ENCODE measurements around the gene LRRC7. TPM values are rescaled to one million over a fixed set of nuclear protein-coding genes. Genes with fewer than 3 reads are reported as not detected.
"Not testable (repeated sequence)": the region's sequence is repeated elsewhere in the genome, so short reads cannot be mapped to it uniquely, and the experiment has no call there.

LRRC7 gene
- total RNA-seq, 1 experiment from 2014 or later, result not detected

DNA sequence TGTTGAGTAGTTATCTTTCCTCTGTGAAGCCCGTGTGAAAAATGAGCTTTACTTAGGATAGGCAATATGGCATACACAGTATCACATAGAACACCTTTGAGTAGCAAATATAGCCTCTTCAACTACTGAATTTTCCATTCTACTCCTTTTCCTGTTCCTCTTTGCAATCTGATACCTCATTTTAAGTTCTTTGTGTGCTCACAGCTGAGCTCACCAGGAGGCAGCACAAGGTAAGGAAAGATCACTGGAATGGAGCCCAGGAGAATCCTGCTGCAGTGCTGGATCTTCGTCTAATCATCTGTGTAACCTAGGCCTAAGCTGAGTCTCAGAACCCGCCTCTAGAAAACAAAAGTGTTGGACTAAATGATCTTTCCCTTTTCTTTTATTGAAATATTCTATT, 466.7 kb downstream of the LRRC7 start:
- peak; percentile 69 for DNase-seq (ENCODE audit: low read depth)

DNA sequence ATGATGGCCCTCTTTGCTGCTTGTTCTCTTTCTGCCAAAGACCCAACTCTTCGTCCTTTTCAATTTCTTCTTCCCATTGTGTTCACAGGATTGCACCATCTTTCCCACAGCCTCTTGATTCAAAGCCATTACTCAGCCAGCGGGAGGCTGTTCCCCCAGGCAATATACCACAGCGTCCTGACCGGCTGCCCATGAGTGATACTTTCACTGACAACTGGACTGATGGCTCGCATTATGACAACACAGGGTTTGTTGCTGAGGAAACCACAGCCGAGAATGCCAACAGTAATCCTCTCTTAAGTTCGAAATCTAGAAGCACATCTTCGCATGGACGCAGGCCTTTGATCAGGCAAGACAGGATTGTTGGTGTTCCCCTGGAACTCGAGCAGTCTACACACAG, 470.3 kb downstream of the LRRC7 start:
- DNase-seq (ENCODE audit: low read depth), result peak; percentile 80

DNA sequence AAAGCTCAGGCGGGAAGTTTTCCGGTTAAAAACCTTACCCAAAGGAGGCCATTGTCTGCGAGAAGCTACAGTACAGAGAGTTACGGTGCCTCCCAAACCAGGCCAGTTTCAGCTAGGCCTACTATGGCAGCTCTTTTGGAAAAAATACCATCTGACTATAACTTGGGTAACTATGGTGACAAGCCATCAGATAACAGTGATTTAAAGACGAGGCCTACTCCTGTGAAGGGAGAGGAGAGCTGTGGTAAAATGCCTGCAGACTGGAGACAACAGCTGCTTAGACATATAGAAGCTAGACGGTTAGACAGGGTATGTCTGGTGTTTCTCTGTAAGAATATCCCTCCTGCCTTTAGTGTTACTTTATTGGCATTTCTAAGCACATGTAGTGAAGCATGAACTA, 471.8 kb downstream of the LRRC7 start:
- DNase-seq (ENCODE audit: low read depth), result no peak

DNA sequence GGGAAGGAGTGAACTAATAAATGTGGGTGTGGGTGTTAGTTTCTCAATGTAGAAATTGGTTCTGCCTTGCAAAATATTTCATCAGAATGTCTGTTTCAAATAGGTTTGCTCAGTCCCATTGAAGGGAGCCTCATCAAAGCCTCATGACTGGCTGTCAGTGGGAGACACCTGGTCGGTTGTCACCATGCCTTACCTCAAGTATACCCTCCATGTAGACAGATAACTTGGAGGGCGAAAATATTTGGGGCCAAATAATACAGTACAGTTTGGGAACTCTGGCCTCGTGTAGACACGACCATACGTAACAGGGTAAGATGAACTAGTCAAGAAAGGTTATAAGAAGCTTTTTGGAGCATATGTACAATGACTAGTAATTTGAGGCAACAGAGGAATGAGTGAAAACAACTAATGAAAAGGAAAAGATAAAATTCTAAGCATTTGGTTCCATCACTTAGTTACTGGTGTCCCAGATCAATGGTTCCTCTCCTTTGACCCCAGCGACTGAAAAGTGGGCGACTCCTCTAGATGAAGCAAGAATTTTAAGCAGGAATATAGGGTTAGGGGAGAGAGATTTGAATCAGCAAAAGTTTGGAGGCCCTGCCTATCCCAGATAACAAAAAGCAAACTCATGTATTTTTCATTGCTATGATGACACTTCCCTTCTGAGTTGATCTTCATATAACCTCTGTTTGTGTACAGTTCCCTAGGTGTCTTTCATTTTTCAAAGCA, 473.8 kb downstream of the LRRC7 start:
- DNase-seq (ENCODE audit: low read depth), result no peak

DNA sequence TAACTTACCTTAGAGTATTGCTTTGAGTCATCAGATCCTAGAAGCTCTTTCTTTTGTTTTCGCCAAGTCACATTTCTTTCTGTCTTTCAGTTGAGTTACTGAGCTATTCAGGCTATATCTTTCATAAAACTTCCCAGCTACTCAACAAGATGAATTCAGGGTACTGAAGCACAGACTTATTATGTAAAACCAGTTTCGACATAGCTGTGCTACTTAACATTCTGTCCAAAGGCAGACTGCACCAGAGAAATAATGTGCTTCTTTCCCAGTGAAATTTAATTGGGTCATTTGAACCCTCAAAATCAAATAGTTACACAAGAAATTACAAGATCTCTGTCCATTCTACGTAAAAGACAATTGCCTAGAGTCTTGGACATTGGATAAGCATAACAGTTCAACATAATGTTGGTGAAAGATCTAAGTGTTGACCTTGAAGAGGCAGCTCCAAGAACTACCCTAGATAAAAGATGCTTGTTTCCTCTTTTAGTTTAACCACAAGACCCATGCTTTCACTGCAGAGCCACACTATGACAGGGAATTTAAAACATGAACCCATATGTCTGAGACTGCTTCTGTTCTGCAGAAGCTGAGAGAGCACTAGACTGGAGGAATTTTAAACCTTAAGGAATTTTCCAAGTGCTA, 474.5 kb downstream of the LRRC7 start:
- DNase-seq (ENCODE audit: low read depth), result no peak

DNA sequence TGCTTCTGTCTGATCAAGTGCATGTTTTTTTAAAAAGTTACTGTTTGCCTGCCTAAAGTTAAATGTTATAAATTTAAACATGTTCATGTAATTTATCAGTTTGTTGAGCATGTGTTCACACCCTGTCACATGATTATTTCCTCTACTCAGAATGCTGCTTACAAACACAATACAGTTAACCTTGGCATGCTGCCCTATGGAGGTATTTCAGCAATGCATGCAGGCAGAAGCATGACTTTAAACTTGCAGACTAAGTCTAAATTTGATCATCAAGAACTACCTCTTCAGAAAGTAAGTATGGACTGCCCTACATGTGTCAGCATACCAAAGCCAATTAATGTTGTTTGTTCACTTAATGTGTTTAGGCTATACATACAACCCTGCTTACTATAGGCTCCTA, 476.1 kb downstream of the LRRC7 start:
- peak; percentile 23 for DNase-seq (ENCODE audit: low read depth)

DNA sequence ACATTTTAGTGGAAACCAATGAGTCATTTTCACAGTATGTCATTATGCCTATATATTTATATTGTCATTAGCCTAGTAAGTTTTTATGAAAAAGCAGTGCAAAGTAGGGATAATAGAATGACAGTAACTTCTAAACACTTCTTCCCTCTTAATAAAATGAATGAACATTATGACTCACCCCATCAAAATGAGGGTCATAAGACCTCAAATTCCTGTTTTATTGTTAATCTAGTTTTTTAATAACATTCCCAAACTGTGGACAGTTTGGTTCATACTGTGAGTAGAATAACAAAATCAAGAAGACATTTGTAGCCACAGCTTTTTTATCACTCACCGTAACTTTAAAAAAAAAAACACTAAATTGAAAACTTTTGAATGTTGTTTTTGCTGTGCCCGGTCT, 477.1 kb downstream of the LRRC7 start:
- DNase-seq (ENCODE audit: low read depth), result peak; percentile 76

DNA sequence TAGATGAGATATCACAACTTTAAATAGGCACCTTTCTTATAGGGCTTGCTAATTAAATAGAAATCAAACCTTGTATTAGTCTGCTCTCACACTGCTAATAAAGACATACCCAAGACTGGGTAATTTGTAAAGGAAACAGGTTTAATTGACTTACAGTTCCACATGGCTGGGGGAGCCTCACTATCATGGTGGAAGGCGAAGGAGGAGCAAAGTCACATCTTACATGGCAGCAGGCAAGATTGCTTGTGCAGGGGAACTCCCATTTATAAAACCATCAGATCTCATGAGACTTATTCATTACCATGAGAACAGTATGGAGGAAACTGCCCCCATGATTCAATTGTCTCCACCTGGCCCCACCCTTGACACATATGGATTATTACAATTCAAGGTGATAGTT, 477.9 kb downstream of the LRRC7 start:
- not testable (repeated sequence) for DNase-seq (ENCODE audit: low read depth)

DNA sequence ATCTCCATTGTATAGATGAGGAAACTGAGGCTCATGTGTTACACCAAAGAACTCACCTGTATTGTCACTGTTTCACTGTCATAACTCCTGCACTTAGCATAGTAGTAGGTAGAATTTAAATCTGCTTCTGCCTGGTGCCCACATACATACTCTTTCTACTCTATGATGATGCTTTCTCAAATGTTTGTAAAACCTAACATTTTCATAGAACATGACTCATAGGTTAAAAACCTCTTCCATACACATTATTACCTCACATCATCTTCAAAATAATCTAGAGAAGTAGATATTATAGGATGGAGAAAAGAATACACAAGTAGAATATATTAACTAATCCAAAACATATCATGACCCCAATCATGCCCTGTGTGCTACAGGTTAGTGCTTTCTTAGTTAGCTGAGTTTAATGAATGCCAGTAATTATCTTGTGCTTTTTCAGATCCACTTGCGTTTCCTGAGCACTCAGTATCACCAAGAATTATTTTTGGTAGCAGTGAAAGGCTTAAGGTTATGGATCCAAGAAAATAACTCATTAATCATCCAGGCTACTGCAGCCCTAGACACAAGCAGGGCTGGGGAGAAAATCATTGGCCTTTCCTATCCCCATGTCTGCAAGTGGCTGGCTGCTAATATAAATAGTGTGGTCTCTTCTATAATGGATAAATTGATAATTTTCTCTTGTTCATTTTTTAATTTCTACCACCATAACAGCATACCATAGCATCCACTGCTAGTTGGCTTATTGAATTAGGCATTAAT, 480.8 kb downstream of the LRRC7 start:
- no peak for DNase-seq (ENCODE audit: low read depth)

DNA sequence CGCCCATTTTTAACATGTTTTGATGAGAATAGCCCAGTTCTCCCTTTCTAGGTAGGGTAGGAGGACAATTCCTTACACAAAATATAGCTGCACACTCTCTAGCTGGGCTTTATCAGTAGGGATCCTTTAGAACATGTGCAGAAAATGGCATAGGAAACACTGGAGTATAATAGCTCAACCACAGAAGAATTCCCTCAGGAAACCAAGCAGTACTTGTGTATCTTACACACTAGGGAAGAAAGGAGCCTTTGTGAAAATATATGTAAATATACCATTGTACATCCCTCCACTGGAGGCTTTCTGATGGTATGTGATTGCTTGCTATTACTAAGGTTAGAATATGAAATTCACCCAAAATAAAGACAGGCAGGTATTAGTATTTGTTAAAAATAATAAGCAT, 484.2 kb downstream of the LRRC7 start:
- DNase-seq (ENCODE audit: low read depth), result no peak

DNA sequence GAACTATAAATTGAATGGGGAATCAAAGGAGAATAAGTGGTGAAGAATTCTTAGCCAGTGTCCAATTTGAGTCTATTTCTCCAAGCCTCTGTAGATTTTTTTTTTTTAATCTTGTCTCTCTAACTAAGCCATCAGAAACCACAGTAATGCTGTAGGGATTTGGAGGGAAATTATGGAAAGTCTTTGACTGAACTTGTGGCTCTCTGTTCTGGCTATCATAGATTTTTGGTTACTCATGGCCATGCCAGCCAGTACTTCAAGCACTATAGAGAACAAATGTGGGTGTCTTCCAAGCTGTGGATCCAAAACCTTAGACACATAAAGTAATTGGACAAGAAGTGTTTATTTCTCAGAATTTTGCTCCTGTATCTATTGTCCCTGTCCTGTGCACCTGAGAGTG, 489.8 kb downstream of the LRRC7 start:
- DNase-seq (ENCODE audit: low read depth), result no peak

DNA sequence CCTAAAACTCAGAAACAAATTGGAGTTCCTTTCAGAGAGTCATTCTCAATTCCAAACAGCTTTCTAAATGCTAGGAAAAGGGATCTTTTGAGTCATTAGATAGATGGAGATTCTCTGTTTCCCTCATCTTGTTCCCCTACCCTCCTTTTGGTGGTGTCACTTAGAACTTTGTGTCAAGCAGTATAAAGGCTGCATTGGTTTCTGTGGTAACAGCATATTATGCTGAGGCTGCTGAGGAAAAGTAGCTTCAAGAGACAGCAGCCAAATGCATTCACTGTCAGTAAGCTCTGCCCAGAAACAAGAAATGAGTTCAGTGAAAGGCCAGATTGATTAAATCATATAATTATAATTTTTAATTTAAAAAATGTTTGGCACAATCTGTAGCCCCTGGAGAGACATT, 493.5 kb downstream of the LRRC7 start:
- DNase-seq (ENCODE audit: low read depth), result no peak

DNA sequence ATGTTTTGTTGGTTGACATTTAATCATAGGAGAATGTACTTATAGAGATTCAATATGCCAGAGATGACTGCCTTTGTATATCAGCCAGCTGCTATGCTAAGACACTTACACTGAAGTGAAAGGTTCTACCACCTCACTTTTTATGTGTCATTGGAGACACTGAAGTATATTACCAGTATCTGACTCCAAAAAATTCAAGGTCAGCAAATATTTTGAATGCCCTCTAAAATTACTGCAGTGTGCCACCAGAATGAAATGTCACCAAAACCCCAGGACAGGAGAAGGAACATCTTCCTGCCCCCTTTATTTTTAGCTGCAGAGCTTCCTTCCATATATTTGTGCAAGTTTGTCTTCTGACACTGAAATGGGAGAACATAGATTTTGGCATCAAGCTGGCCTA, 496.1 kb downstream of the LRRC7 start:
- DNase-seq (ENCODE audit: low read depth), result no peak

DNA sequence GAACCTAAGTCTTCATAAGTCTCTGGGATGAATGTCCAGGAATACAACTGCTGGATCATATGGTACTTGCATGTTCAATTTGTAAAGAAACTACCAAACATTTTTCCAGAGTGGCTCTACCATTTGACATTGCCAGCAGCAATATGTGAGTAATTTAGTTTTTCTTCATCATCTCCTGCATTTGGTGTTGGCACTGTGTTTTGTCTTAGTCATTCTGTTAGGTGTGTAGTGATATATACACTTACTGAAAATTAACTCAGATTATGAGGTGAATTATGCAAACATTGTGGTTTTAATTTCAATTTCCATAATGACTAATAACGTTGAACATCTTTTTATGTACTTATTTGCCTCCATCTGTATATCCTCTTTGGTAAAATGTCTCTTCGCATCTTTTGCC, 499.0 kb downstream of the LRRC7 start:
- DNase-seq (ENCODE audit: low read depth), result no peak

DNA sequence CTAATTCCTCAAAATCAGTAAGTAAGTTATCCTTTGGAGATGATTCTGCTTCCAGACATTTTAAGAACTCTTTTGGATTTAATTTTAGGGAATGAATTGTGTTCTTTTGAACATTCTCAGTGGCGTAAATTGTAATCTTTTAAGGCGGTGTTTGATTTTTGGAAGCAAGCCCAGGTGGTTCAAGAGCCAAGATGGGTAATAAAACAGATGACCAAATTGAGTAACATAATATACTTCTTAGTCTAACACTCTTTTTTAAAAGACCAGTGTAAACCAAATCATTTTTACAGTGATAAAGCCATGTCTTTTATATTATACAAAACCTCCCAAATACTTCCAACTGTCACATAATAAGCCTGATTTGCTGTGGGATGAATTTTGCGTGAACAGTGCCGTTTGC, 503.9 kb downstream of the LRRC7 start:
- no peak for DNase-seq (ENCODE audit: low read depth)

DNA sequence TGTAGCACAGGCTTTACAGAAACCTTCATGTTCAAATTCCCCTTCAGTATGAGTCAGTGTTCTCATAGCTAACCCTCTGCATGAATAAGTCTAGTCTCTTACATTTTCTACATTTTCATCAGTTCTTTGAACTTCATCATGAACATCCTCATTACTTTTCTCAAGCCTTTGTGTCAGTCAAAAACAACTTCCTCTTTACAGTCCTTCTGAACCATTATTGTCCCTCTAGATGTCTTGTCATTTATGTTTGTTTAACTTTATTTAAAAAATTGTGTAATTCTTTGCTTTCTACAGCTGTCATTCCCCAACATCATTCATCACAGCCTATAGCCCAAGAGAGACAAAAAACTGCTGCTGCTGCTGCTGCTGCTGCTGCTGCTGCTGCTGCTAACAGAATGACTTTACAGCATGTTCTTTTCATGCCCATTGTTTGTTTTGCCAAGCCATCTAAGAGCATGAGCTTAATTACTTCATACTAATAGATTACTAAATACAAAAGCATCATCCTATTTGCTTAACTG, 504.6 kb downstream of the LRRC7 start:
- no peak for DNase-seq (ENCODE audit: low read depth)

DNA sequence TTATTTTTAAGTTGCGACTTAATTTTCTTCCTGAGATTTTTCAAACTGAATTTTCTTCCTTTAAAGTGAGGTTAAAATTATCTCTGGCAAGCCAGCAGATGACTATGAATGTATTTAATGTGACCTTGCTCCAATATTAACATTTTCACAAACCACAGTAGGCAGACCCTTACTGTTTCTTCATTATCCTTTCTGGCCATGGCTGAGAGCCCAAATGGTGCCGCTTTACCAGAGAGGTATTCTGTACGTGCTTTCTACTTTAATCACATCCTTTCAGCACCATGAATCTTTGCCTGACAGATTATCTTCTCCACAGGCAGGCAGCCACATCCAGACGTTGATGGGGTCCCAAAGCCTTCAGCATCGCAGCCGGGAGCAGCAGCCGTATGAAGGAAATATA, 508.0 kb downstream of the LRRC7 start:
- DNase-seq (ENCODE audit: low read depth), result no peak

DNA sequence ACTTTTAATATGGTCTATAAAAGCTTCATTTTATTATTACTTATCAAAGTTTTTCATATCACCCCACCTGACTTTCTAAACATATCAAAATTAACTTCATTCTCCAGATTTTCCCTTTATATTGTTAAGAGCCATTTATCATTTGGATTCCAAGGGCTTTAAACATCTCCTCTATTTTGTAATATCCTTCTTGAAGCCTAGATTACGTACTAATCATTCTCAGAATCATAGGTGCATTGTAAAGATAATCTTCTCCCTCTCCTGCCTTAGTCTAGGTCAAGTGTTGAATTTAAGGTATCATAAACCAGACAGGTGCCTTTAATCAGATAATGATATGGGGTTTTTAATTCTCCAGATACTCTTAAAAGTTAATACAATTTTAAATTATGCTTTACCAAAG, 509.3 kb downstream of the LRRC7 start:
- no peak for DNase-seq (ENCODE audit: low read depth)

DNA sequence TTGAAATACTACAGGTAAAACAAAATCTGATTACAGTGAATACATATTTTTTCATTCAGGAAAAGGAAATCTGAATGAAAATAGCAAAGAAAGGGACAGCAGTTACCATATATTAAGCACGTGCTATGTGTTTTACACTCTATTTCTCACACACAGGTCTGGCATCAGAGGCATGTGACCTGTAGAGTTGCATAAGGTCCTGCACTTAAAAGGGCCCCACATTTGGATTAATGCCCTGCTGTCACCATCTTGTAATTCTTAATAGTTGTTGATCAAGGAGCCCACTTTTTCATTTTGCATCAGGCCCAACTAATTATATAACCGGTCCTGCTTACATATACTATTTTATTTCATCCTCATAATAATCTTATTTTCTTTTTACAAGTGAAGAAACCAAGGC, 511.8 kb downstream of the LRRC7 start:
- no peak for DNase-seq (ENCODE audit: low read depth)

DNA sequence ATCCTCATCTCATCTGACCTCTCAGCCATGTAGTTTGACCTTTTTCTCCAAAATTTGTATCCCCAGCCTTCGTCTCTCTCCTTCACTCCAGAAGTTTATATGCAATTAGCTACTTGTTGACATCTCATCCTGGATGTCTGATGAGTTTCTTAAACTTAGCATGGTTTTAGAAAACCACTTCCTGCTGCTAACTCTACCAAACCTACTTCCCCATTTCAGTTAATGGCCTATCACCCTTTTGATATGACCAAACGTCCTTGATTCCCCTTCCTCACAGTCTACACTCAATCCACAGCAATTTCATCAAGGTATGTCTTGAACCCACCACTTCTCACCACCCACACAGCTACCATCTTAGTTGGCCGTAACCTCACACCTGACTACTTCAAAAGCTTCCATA, 515.8 kb downstream of the LRRC7 start:
- DNase-seq (ENCODE audit: low read depth), result no peak

DNA sequence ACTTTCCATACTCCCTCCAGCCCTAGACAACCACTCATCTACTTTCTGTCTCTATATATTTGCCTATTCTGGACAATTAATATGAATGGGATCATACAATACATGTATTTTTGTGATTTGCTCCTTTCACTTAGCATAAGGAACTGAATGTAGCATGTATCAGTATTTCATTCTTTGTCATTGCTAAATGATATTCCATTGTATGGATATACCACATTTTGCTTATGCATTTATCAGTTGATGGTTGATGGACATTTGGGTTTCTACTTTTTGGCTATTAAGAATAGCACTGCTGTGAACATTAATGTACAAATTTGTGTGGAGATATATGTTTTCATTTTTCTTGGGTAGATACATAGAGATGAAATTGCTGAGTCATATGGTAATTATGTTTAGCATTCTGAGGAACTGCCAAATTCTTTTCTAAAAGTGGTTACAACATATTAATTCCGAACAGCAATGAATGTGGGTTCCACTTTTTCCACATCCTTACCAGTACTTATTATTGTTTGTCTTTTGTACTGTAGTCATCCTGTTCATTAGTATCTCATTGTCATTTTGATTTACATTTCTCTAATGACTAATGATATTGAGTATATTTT, 516.7 kb downstream of the LRRC7 start:
- no peak for DNase-seq (ENCODE audit: low read depth)

DNA sequence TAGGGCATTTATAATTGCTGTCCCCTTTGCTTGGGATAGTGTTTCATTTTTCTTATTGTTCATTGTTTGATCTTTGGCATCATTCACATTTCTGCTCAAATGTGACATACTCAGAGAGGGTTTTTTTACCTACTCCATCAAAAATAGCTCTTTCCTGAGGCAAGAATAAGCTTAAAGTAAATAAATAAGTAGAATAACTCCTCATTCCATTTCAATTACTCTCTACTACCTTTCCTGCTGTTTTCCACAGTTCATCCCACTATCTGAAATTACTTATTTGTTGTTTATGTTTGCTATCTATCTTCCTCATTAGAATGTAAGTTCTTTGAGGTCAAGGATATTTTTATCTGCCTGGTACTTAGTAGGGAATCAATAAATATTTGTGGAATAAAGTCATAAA, 517.8 kb downstream of the LRRC7 start:
- no peak for DNase-seq (ENCODE audit: low read depth)
